H9 (cell line): ENCODE data around the gene ERC2. TPM values are rescaled to one million over a fixed set of nuclear protein-coding genes. Genes with fewer than 3 reads are reported as not detected.

Source experiments
- DNase-seq: peaks from one replicate; pipeline ENCODE4 v3.0.0-alpha.2; 2017
- H2AFZ ChIP-seq: one replicate; pipeline ENCODE4 v1.6.1; 2013; ENCODE audit warnings: mild to moderate bottlenecking, low read length, control low read depth, moderate library complexity
- H2AK5ac ChIP-seq: 2 replicates; pipeline ENCODE4 v1.6.1; 2013; ENCODE audit warnings: low read length, control low read depth, mixed read lengths; ENCODE audit not compliant: insufficient read length
- H2BK120ac ChIP-seq: one replicate; pipeline ENCODE4 v1.6.1; 2013; ENCODE audit warnings: low read depth, mild to moderate bottlenecking, low read length, control low read depth, inconsistent platforms; ENCODE audit not compliant: poor library complexity, severe bottlenecking
- H2BK12ac ChIP-seq: 2 replicates; pipeline ENCODE4 v1.6.1; 2013; ENCODE audit warnings: low read length, control low read depth, mixed read lengths, low read depth; ENCODE audit not compliant: insufficient read length
- H2BK15ac ChIP-seq: 2 replicates; pipeline ENCODE4 v1.6.1; 2013; ENCODE audit warnings: low read depth, low read length, control low read depth
- H2BK20ac ChIP-seq: one replicate; pipeline ENCODE4 v1.6.1; 2013; ENCODE audit warnings: low read depth, mild to moderate bottlenecking, low read length, control low read depth, inconsistent platforms; ENCODE audit not compliant: poor library complexity, severe bottlenecking
- H2BK5ac ChIP-seq: 2 replicates; pipeline ENCODE4 v1.6.1; 2013; ENCODE audit warnings: low read length, control low read depth, mixed read lengths; ENCODE audit not compliant: insufficient read length
- H3K14ac ChIP-seq: 2 replicates; pipeline ENCODE4 v1.6.1; 2013; ENCODE audit warnings: low read length, control low read depth; ENCODE audit not compliant: insufficient read depth
- H3K18ac ChIP-seq: 2 replicates; pipeline ENCODE4 v1.6.1; 2013; ENCODE audit warnings: low read depth, mild to moderate bottlenecking, mixed read lengths, low read length, control low read depth; ENCODE audit not compliant: insufficient read length
- H3K23ac ChIP-seq: 2 replicates; pipeline ENCODE4 v1.6.1; 2013; ENCODE audit warnings: low read length, control low read depth, mixed read lengths, low read depth; ENCODE audit not compliant: insufficient read length
- H3K23me2 ChIP-seq: 2 replicates; pipeline ENCODE4 v1.6.1; 2013; ENCODE audit warnings: low read depth, mild to moderate bottlenecking, mixed read lengths, low read length, control low read depth; ENCODE audit not compliant: insufficient read length, poor library complexity, severe bottlenecking
- H3K27ac ChIP-seq: 2 replicates; pipeline ENCODE4 v1.5.1; 2013; ENCODE audit warnings: low read length, control low read depth, mixed read lengths, low read depth; ENCODE audit not compliant: insufficient read length
- H3K27me3 ChIP-seq: 2 replicates; pipeline ENCODE4 v1.6.1; 2013; ENCODE audit warnings: low read length, control low read depth, inconsistent platforms; ENCODE audit not compliant: insufficient read depth
- H3K4ac ChIP-seq: 2 replicates; pipeline ENCODE4 v1.6.1; 2013; ENCODE audit warnings: low read depth, mild to moderate bottlenecking, control low read depth, inconsistent platforms, low read length, moderate library complexity
- H3K4me1 ChIP-seq: 2 replicates; pipeline ENCODE4 v1.6.1; 2013; ENCODE audit warnings: low read length, control low read depth, inconsistent platforms; ENCODE audit not compliant: insufficient read depth
- H3K4me2 ChIP-seq: 2 replicates; pipeline ENCODE4 v1.6.1; 2013; ENCODE audit warnings: low read length, control low read depth, mixed read lengths; ENCODE audit not compliant: insufficient read length, insufficient read depth
- H3K56ac ChIP-seq: 2 replicates; pipeline ENCODE4 v1.6.1; 2013; ENCODE audit warnings: low read depth, mild to moderate bottlenecking, mixed read lengths, low read length, control low read depth; ENCODE audit not compliant: insufficient read length
- H3K79me1 ChIP-seq: 2 replicates; pipeline ENCODE4 v1.6.1; 2013; ENCODE audit warnings: low read depth, mild to moderate bottlenecking, moderate library complexity, low read length, control low read depth, inconsistent platforms; ENCODE audit not compliant: insufficient read depth, poor library complexity, severe bottlenecking
- H3K79me2 ChIP-seq: 2 replicates; pipeline ENCODE4 v1.6.1; 2013; ENCODE audit warnings: low read length, control low read depth, inconsistent platforms; ENCODE audit not compliant: insufficient read depth
- H3K9ac ChIP-seq: 2 replicates; pipeline ENCODE4 v1.6.1; 2013; ENCODE audit warnings: low read length, control low read depth, mixed read lengths; ENCODE audit not compliant: insufficient read length; ENCODE audit errors: extremely low read depth
- H3K9me3 ChIP-seq: one replicate; pipeline ENCODE4 v1.6.1; 2013; ENCODE audit warnings: low read depth, low read length, inconsistent platforms; ENCODE audit not compliant: control insufficient read depth
- H3T11ph ChIP-seq: one replicate; pipeline ENCODE4 v1.6.1; 2013; ENCODE audit warnings: mild to moderate bottlenecking, low read length, control low read depth, inconsistent platforms
- H4K20me1 ChIP-seq: one replicate; pipeline ENCODE4 v1.6.1; 2013; ENCODE audit not compliant: control insufficient read depth, insufficient read length, insufficient read depth
- H4K5ac ChIP-seq: 2 replicates; pipeline ENCODE4 v1.6.1; 2013; ENCODE audit warnings: low read depth, mild to moderate bottlenecking, mixed read lengths, low read length, control low read depth; ENCODE audit not compliant: insufficient read length
- H4K8ac ChIP-seq: replicated peaks from 2 replicates; pipeline ENCODE4 v1.6.1; 2013; ENCODE audit warnings: low read length, control low read depth, mixed read lengths, low read depth; ENCODE audit not compliant: insufficient read length
- H4K91ac ChIP-seq: 2 replicates; pipeline ENCODE4 v1.6.1; 2013; ENCODE audit warnings: low read depth, mild to moderate bottlenecking, moderate library complexity, mixed read lengths, low read length, control low read depth; ENCODE audit not compliant: insufficient read length
- H3K27ac Mint-ChIP-seq, 3 experiments: 2 replicates in 2 of 3; 3 replicates in 1 of 3; pipeline ENCODE4 v1.8.0; 2020 to 2021; ENCODE audit warnings: mixed read lengths in 3 of 3, mild to moderate bottlenecking in 1 of 3, moderate library complexity in 1 of 3
- H3K27me3 Mint-ChIP-seq: 2 replicates; pipeline ENCODE4 v1.8.0; 2021; ENCODE audit warnings: low read depth, mild to moderate bottlenecking, moderate library complexity, mixed read lengths
- H3K36me3 Mint-ChIP-seq, 3 experiments: 2 replicates in 2 of 3; 3 replicates in 1 of 3; pipeline ENCODE4 v1.8.0; 2020 to 2021; ENCODE audit warnings: low read depth in 3 of 3, mixed read lengths in 3 of 3; ENCODE audit not compliant: insufficient read depth in 1 of 3
- H3K4me1 Mint-ChIP-seq, 2 experiments: 2 replicates each; pipeline ENCODE4 v1.8.0; 2020; ENCODE audit warnings: mixed read lengths in 2 of 2
- H3K4me3 Mint-ChIP-seq, 2 experiments: 2 replicates in 1 of 2; 3 replicates in 1 of 2; pipeline ENCODE4 v1.8.0; 2020 to 2021; ENCODE audit warnings: mild to moderate bottlenecking in 2 of 2, mixed read lengths in 2 of 2, moderate library complexity in 1 of 2
- H3K9me3 Mint-ChIP-seq, 2 experiments: 2 replicates in 1 of 2; 3 replicates in 1 of 2; pipeline ENCODE4 v1.8.0; 2020; ENCODE audit warnings: mild to moderate bottlenecking in 2 of 2, mixed read lengths in 2 of 2, moderate library complexity in 1 of 2
- WGBS: extraction: QIAGEN DNeasy Blood & Tissue Kit; methylation state at CpG from one replicate; pipeline ENCODE4 v1.1.7; 2013; ENCODE audit warnings: missing lambda C conversion rate, low lambda C conversion rate, mixed read lengths; ENCODE audit not compliant: insufficient read length; ENCODE audit errors: extremely low coverage; 5-methylcytosine and 5-hydroxymethylcytosine counted together
- total RNA-seq: library from RNA; stranded (reverse); gene quantifications from 2 replicates; pipeline ENCODE4 v1.2.1, GENCODE V29; 2021
- TF ChIP-seq, protein P1 (sequence below): fragments of 200-600 bp; sonication (generic); conservative IDR thresholded peaks from 3 replicates; pipeline ENCODE4 v1.8.0; 2021; ENCODE audit warnings: antibody characterized with exemption, mild to moderate bottlenecking

ERC2 gene
- total RNA-seq, 1 experiment from 2014 or later = 15.4 TPM

DNA sequence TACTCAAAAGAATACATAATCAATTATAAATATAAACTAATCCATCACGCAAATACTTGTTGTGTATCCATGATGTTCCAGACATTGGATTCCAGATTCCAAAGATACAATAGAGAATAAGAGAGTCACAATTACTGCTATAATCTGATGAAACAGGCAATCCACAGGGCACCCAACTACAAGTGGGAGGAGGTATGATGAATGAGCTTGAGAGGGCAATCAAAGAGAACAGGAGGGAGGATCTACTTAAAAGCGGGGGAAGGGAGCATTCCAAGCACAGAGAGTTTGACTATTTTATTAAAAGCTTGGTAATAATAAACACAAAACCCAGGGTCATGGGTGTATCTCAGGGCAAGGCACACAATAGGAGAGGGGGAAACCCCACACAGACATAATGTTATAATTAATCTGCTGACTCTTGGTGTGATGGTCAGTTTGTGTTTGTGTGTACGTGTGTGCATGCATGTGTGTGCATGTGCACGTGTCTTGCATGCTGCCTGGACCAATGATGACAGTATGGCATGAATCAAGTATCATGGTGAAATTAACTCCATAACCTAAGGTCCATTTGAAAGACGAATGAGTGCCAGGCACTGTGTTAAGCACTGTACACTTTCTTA, 655.8 kb downstream of the ERC2 start:
- H4K91ac ChIP-seq = no peak overlapping the region
- peaks cover 0 to 3% of the 10 kb centered on the region in 2 experiments; a peak in 1 of 4 replicates for H3K4me1 Mint-ChIP-seq
- H2AFZ ChIP-seq = no peak overlapping the region
- no peaks in the 10 kb centered on the region for H3K9me3 ChIP-seq
- H4K20me1 ChIP-seq = no peaks in the 10 kb centered on the region
- H3K36me3 Mint-ChIP-seq = no peaks in the 10 kb centered on the region
- H3K18ac ChIP-seq = no peak overlapping the region
- WGBS = no CpG with 5 or more reads among the region's 5 CpGs
- no peak overlapping the region for H2BK120ac ChIP-seq
- no peak overlapping the region for H3K56ac ChIP-seq
- H3K23ac ChIP-seq = no peak overlapping the region
- no peak overlapping the region for H2BK12ac ChIP-seq
- no peak overlapping the region for H3K9ac ChIP-seq
- H3K27me3 Mint-ChIP-seq = no peaks in the 10 kb centered on the region
- no peaks in the 10 kb centered on the region for H3K23me2 ChIP-seq
- H3K9me3 Mint-ChIP-seq = no peaks in the 10 kb centered on the region
- H4K8ac ChIP-seq = no peak overlapping the region
- H4K5ac ChIP-seq = no peak overlapping the region
- no peak overlapping the region for H3K4me3 Mint-ChIP-seq
- H3K27ac Mint-ChIP-seq = no peak overlapping the region
- no peaks in the 10 kb centered on the region for H3K79me2 ChIP-seq
- H3K4me1 ChIP-seq = no peaks in the 10 kb centered on the region; the same call in 1 of the 2 replicates
- no peak overlapping the region for H2BK20ac ChIP-seq
- no peak for DNase-seq
- no peak overlapping the region for H3K4ac ChIP-seq
- H3T11ph ChIP-seq = no peak overlapping the region
- no peak overlapping the region for H2BK5ac ChIP-seq
- H3K27me3 ChIP-seq = no peaks in the 10 kb centered on the region; the same call in 1 of the 2 replicates
- no peak overlapping the region for H2BK15ac ChIP-seq
- H3K4me2 ChIP-seq = no peak overlapping the region
- no peak overlapping the region for H3K27ac ChIP-seq
- TF ChIP-seq, protein P1, sequence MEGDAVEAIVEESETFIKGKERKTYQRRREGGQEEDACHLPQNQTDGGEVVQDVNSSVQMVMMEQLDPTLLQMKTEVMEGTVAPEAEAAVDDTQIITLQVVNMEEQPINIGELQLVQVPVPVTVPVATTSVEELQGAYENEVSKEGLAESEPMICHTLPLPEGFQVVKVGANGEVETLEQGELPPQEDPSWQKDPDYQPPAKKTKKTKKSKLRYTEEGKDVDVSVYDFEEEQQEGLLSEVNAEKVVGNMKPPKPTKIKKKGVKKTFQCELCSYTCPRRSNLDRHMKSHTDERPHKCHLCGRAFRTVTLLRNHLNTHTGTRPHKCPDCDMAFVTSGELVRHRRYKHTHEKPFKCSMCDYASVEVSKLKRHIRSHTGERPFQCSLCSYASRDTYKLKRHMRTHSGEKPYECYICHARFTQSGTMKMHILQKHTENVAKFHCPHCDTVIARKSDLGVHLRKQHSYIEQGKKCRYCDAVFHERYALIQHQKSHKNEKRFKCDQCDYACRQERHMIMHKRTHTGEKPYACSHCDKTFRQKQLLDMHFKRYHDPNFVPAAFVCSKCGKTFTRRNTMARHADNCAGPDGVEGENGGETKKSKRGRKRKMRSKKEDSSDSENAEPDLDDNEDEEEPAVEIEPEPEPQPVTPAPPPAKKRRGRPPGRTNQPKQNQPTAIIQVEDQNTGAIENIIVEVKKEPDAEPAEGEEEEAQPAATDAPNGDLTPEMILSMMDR = no peak
- H3K79me1 ChIP-seq = no peaks in the 10 kb centered on the region
- no peak overlapping the region for H2AK5ac ChIP-seq
- no peak overlapping the region for H3K14ac ChIP-seq
